ENCODE data around the gene PTGER4.
"Not testable (repeated sequence)": the region's sequence is repeated elsewhere in the genome, so short reads cannot be mapped to it uniquely, and the experiment has no call there.

- not testable (repeated sequence) for TF ChIP-seq CTCF, POLR2A (IDR thresholded peaks at IDR 0.05)
Observed at GRCh38 chr5:40639531-40639930, 40.2 kb upstream of the PTGER4 start.
